Astrocyte of the spinal cord (primary cell): ENCODE data around the gene NDUFAF4.

Experiments
- DNase-seq: peaks from one replicate; pipeline ENCODE4 v3.0.0; 2011; ENCODE audit warnings: low read depth, low spot score
- H3K4me3 ChIP-seq: 2 replicates; pipeline ENCODE4 v1.5.1; 2011; ENCODE audit warnings: low read depth, mild to moderate bottlenecking, low read length, moderate library complexity
- CTCF ChIP-seq: IDR thresholded peaks from 2 replicates; pipeline ENCODE4 v1.5.1; 2012; ENCODE audit warnings: low read depth, mild to moderate bottlenecking, low read length, inconsistent platforms
- in situ Hi-C: cut with HindIII; loops from 2 replicates; pipeline ENCODE4 v1.10.0; 2017; ENCODE audit warnings: low sequenced_read_pairs

NDUFAF4 gene

DNA sequence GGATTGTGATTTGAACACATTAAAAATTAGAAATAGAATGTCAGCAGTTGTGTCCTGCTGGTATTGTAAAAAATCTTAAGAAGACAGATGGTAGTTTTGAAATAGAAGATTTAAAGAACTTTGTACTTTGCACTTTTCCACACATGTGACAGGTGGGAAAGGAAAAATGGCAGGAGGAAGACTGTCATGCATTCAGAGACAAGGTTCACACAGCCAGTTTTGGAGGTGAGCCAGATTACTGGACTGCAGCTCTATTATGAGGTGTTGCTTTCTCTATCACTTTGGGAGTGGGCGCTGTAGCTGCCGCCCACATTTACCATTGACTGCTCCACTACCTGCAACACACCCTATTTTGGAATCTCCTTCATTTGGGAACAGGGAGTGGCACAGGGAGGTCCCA, 12.1 kb upstream of the NDUFAF4 start:
- no peak for TF ChIP-seq CTCF
- no peak for DNase-seq
- in situ Hi-C loops: no loop called here

GRCh38 chr6:96907498-96907897, 9.8 kb upstream of the NDUFAF4 start:
- no peak overlapping the region for H3K4me3 ChIP-seq
- DNase-seq: no peak
- no peak for TF ChIP-seq CTCF
- in situ Hi-C loops: no loop called here

More for the DNA sequence above, 12.1 kb upstream of the NDUFAF4 start:
- no peak overlapping the region for H3K4me3 ChIP-seq

DNA sequence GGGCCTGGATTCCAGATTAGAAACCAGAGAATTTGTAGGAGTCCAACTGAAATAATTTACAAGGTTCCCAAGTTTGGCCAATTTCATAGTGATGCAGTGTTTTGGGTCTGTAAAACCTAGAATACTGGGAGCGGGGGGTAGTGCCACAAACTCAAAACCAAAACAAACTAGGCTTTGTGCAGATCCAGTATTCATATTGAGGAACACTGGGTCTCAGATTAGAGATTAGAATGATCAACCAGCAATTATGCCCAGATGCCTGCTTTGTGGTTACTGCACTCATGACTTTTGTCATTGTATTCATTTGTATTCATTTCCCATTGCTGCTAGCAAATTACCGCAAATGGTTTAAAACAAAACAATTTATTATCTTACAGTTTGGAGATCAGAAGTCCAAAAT, 3.2 kb upstream of the NDUFAF4 start:
- no peak for DNase-seq

DNA sequence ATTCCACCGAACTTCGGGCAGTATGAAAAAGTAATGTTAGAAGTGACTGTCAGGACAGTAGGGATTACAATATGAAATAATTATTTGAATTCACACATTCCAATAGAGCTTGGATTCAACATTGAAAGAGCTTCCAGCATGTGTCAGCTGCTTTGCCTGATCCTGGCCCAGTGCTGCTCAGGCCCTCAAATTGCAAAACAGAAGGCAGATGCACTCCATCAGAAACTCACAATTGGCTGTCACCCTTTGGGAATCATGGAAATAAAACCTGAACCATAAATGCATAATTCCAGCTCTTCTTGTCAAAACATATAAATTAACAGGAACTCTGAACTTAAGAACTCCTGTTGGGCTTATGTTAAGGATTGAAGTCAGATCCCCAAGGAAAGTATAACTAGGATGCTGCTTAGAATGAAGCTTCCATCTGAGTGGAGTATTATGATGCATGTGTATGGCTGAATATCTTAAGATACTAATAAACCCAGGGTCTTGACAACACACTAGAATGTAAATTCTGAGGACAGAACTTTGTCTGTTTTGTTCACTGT, 1.8 kb upstream of the NDUFAF4 start:
- DNase-seq: no peak
- H3K4me3 ChIP-seq: no peak overlapping the region
- TF ChIP-seq CTCF: no peak
- in situ Hi-C loops: no loop called here

More for the DNA sequence above, 3.2 kb upstream of the NDUFAF4 start:
- in situ Hi-C loops: no loop called here
- H3K4me3 ChIP-seq: no peak overlapping the region
- no peak for TF ChIP-seq CTCF

DNA sequence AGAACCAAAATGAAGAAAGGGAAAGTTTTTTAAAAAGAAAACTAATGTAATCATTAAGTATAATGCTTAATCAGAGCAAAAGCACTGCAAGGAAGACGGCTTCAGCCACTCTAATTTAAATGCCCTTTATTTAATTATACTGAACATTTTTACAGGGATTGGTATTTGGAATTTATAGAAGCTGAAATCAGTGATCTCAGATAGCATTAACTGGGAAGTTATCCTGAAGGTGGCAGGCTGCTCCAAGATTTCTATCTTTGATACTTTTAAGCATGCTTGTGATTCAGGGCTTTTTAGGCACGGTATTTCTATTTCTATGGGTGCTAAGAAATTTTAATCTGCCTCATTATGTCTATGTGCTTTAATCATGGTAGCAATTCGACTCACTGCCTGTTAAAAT, 1.3 kb upstream of the NDUFAF4 start:
- no peak overlapping the region for H3K4me3 ChIP-seq
- in situ Hi-C loops: no loop called here
- TF ChIP-seq CTCF: peak; percentile 54
- peak; percentile 66 for DNase-seq

- in situ Hi-C loops: no loop called here
- DNase-seq: peak; percentile 54
- peak overlapping the region; percentile 90 for H3K4me3 ChIP-seq
- no peak for TF ChIP-seq CTCF
These were observed 655 bp upstream of the NDUFAF4 start for GRCh38 chr6:96898241-96898851.
